ENCODE measurements around the gene CLEC1B.

DNA sequence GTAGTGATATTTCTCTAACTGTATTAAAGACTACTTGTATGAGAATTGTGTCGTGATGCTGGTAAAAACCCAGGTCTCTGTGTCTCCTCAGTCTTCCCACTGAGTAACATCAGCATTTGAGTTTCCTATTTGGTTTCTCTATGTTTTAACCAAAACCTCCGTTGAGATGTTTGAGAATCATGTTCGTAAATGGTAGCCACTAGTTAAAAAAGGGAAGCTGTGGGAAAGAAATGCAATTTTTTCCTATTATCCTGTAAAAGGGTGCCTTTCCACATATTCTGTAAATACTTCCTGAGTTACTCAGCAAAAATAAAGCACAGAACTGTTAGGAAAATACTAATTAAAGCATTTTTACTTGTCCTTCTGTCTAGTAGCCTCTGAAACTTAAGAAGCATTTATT lies 7.0 kb downstream of the CLEC1B start:
- TF ChIP-seq, protein P1, sequence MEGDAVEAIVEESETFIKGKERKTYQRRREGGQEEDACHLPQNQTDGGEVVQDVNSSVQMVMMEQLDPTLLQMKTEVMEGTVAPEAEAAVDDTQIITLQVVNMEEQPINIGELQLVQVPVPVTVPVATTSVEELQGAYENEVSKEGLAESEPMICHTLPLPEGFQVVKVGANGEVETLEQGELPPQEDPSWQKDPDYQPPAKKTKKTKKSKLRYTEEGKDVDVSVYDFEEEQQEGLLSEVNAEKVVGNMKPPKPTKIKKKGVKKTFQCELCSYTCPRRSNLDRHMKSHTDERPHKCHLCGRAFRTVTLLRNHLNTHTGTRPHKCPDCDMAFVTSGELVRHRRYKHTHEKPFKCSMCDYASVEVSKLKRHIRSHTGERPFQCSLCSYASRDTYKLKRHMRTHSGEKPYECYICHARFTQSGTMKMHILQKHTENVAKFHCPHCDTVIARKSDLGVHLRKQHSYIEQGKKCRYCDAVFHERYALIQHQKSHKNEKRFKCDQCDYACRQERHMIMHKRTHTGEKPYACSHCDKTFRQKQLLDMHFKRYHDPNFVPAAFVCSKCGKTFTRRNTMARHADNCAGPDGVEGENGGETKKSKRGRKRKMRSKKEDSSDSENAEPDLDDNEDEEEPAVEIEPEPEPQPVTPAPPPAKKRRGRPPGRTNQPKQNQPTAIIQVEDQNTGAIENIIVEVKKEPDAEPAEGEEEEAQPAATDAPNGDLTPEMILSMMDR (IDR thresholded peaks at IDR 0.05 in 2 of 3, conservative IDR thresholded peaks at IDR 0.05 in 1 of 3; ENCODE audit: control insufficient read depth in 2 of 3, extremely low read depth in 1 of 3, insufficient read depth in 1 of 3, low read depth in 3 of 3, low read length in 3 of 3), result no peak
- no peak for TF ChIP-seq CHD4 (IDR thresholded peaks at IDR 0.05)
